ENCODE results near the gene SERPINB10.

DNA sequence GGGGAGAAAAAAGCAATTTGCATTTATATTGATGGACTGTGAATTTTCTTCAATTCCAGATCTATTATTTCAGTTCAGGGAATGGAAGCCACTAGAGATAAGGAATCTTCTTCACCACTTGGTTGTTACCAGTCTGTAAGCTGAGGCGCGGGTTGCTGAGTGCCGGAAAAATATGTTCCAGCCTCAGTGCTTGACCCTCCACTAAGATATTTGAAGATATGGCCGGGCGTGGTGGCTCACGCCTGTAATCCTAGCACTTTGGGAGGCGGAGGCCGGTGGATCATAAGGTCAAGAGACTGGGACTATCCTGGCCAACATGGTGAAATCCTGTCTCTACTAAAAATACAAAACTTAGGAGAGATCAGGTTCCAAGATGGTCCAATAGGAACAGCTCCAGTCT lies 32.2 kb downstream of the SERPINB10 start:
- TF ChIP-seq POLR2A (IDR thresholded peaks at IDR 0.05; ENCODE audit: low read depth, low read length) = no peak
- no peak for TF ChIP-seq POLR2AphosphoS5 (IDR thresholded peaks at IDR 0.05; ENCODE audit: low read depth, low read length)

Data from GM12891 (cell line).